GM18951 (cell line): ENCODE data around the gene XRCC3.

Experiments
- POLR2A ChIP-seq: IDR thresholded peaks from 4 replicates; pipeline ENCODE4 v1.6.1; 2011; ENCODE audit warnings: mild to moderate bottlenecking; ENCODE audit not compliant: insufficient read length, insufficient read depth; ENCODE audit errors: extremely low read depth
- in situ Hi-C: fragments of 300-500 bp; cut with MboI; formaldehyde crosslinking; loops from one replicate; pipeline ENCODE4 v1.12.0; 2022; ENCODE audit warnings: low sequenced_read_pairs, mixed read lengths, inconsistent platforms; ENCODE audit not compliant: unreplicated experiment

Gene XRCC3

DNA sequence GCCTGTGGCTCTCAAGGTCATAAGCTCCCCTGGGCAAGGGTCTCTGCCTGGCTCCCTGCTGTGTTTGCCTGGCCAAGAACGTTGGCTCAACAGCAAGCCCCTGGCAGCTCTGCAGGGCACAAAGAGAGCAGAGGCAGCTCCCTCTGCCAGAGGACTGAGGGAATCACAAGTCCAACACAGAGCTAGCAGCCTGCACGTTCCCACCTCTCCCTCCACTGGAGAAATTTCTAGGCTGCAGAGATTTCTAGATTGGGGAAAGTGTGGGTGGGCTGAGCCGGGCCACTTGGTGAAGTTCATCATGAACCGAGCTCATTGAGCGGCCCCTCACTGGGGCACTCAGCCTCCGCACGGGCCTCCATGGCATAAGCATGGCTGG is 20.2 kb upstream of the XRCC3 start:
- in situ Hi-C loops = no loop called here
- no peak for TF ChIP-seq POLR2A

DNA sequence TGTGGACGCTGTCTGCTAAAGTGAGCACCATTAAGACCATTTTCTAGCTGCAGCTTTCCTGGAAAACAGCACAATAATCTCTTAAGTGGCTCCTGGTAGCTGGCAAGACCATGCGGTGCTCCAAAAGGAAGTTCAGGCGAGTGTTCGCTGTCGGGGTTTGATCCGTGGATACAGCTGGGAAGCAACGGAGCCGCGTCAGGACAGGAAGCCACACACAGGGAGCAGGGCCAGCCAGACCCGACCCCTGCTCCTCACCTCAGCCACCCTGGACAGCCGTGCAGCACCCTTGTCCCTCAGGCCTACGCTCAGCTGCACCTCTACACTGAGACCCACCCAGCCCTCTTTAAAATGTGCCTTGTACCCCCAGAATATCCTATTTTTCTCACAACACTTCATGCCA is 19.8 kb upstream of the XRCC3 start:
- in situ Hi-C loops = no loop called here
- no peak for TF ChIP-seq POLR2A

DNA sequence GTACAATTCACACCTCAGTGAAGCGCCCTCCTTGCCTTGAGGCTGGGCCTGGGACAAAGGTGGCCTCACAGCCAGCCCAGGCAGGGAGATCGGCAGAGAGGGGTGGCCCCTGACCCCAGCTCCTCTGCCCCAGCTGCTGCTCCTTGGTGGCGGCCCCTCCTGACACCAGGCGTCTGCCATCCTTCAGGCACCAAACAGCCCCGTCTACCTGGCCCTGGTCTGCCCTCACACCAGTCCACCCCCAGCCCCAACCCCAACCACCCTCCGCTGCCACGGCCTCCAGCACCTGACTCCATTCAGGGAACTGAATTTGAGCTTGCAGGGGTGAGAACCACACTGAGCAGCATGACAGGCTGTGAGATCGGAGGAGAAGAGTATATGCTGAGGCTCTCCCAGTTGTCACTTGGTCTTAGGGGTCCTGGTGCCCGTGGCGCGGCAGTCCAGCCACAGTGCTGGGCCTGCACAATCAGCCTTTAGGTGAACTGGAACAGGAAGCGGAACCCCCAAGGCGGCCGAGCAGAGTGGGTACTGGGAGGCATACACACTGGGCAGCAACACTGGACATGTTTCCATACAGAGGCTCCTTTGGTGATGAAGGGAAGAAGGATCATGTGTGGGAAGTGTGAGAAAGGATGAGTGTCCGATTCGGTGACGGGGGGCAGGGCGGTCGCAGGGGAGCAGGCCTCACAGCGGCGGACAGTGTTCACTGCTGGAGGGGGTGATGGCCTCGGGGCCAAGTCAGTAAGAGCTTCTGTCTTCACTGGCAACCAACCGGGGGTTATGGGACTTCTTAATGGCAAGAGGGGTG is 19.0 kb upstream of the XRCC3 start:
- TF ChIP-seq POLR2A = no peak
- in situ Hi-C loops = no loop called here

DNA sequence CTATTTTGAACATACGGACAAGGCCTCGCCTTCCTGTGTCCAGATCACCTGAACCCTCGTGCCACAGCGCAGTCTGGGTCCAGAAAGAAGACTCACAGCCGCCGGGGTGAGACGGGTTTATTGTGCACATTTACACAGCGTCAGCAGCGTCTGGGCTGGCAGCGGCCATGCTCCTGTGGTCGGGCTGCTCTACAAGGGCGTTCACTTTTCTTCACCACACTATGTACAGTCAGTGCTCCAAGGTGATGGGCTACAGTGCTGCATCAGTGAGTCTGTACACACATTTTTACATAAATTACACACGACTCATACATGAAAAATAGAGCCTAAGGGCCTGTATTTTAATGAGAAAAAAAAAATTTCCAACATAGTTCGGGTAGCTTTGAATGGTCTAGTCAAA is 18.4 kb upstream of the XRCC3 start:
- TF ChIP-seq POLR2A = no peak
- in situ Hi-C loops = no loop called here

DNA sequence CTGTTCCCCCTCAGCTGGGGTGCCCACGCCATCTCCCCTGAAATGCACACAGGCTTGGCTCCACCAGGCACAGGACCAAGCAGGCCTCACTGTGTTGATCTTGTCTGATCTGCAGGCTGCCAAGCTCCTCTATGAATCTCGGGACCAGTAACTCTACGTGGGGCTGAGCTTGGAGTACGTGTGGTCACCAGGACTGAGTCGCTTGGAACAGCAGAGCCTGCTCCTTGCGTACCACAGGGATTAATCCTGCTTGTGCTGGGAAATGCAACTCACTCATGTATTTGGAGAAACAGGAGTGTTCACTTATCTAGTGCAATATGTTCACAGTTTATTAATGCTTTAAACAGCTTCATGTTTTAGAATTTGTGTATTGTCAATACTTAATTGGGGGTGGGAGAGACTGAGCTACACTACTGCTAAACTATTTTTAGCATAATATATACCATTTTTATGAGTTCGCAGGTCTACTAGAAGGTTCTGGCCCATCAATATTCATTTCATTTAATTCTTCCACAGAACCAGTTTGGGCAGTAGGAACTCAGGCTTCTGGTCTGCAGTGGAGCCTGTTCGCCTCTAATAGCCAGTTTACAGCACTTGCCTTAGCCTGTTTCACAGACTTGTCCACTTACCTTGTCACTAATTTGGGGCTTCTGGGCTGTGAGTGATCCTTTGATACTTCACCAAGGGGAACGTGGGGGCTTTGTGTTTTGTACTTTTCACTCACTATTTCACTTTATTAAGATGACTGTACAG is 17.8 kb upstream of the XRCC3 start:
- in situ Hi-C loops = no loop called here
- no peak for TF ChIP-seq POLR2A

DNA sequence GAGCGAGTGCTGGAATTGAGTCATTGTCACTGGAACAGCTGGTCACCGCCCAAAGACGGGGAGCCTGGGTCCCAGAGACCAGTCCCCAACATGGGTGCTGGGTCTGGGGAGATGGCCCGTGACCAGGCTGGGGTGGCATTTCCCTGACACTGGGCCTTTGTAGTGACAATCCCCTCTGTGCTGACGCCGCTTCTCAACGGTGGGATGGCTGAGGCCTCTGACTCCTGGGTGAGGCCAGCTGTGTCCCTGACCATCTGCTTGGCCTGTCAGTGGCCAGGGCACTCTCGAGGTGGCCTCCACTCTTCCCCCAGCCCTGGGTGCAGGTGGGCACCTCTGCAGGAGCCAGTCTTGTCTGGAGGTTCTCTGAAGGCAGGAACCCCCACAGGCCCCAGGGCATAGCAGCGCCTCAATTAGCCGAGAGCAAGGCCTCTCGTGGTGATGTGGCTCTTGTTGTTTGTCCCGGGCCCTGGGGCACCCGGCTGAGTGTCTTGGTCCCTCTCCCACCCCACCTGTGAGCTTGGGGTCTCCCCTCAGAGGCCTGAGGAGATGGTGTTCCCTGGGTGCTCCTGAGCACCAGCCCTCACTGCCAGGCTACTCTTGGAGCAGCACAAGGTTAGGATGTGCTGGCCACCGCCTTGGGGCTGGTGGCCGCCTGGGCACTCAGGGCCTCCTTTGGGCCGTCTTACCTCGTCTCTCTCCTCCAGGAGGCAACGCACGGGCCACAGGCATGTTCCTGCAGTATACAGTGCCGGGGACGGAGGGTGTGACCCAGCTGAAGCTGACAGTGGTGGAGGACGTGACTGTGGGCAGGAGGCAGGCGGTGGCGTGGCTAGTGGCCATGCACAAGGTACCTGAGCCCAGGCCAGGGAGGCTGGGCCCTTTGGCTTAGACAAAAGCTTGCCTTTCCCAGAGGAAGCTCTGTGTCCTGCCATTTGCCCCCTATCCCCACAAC is 16.9 kb upstream of the XRCC3 start:
- in situ Hi-C loops = no loop called here
- no peak for TF ChIP-seq POLR2A

DNA sequence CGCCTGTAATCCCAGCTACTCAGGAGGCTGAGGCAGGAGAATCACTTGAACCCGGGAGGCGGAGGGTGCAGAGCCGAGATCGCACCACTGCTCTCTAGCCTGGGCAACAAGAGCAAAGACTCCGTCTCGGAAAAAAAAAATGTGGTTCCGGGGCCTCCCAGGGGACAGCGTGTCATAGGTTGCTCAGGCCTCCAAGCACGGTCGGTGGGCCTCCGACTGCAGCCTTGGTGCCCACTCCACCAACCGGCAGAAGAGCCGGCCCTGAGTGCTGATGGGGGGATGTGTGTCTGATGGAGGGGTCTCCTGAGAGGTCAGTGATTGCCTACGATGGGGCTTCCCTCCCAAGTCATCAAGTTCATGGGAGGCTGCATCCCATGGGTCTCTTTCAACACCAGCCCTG is 16.2 kb upstream of the XRCC3 start:
- in situ Hi-C loops = no loop called here
- no peak for TF ChIP-seq POLR2A

- TF ChIP-seq POLR2A = no peak
- in situ Hi-C loops = no loop called here
Observed at GRCh38 chr14:103730490-103731035, 15.3 kb upstream of the XRCC3 start.

DNA sequence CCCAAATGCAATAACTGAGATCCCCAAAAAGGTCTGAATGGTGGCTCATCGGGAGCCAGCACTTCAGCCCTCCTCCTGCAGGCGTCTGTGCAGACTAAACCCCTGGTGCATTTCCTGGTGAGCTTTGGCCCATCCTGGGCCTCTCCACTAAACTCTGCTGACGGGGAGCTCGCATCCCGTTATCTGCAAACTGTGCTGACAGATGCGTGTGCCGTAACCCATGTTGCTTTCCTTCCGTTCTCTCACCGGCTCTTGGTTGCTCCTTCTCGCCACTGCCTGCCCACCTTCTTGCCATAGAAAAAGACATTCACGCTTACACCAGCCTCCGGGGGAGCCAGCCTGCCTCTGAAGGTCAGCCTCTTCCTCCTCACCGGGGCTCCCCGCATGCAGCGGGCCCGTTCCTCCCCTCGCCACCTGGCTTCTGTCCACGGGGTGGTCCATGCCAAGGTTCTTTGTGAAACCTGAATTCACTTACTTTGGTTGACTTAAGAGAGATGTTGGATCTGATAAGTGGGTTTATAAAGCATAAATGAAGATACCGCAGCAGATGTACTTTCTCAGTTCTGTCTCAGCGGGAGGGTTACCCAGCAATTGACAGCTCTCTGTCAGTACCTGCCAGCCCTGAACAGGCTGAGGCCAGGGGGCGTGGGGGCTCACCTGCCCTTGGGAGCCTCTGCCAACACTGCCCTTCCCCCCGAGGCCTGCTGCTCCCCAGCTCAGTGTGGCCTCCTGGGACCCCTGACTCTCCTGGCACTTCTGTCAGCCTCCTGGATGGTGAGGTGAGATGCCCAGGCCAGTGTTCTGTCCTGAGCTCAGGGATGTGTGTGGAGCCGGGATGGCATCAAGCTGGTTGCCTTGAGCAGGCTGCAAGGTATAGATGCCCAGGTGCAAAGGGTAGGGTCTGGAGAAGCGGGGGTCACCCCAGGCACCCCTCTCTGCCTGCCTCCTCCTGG is 14.5 kb upstream of the XRCC3 start:
- TF ChIP-seq POLR2A = no peak
- in situ Hi-C loops = no loop called here

- no peak for TF ChIP-seq POLR2A
- in situ Hi-C loops = no loop called here
Observed at GRCh38 chr14:103728721-103729120, 13.5 kb upstream of the XRCC3 start.

GRCh38 chr14:103728141-103728540 is 12.9 kb upstream of the XRCC3 start:
- in situ Hi-C loops = no loop called here
- no peak for TF ChIP-seq POLR2A
